NCI-H82 treated with DMSO at 0.1 percent for 48 hours (cell line): ENCODE data around the gene INTS2.
"Not testable (repeated sequence)": the region's sequence is repeated elsewhere in the genome, so short reads cannot be mapped to it uniquely, and the experiment has no call there.

Source experiments
- DNase-seq: peaks from one replicate; lab custom pipeline; 2025; ENCODE audit not compliant: unreplicated experiment; lab: John Stamatoyannopoulos, UW

INTS2 gene

GRCh38 chr17:61822326-61823285, 105.2 kb downstream of the INTS2 start:
- no peak for DNase-seq

DNA sequence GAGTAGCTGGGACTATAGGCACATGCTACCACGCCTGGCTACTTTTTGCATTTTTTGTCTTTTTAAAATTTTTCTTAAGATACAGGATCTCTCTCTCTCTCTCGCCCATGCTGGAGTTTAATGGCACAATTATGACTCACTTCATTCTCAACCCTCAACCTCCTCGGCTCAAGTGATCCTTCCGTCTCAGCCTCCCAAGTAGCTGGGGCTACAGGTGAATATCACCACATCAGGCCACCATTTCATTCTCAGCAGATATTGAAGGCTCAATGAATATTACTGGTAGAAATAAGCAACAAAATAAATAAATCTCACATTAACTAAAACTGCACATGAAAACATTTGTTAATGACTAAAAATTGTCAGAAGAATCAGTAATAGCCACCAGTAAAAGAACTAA, 106.1 kb downstream of the INTS2 start:
- DNase-seq = no peak

DNA sequence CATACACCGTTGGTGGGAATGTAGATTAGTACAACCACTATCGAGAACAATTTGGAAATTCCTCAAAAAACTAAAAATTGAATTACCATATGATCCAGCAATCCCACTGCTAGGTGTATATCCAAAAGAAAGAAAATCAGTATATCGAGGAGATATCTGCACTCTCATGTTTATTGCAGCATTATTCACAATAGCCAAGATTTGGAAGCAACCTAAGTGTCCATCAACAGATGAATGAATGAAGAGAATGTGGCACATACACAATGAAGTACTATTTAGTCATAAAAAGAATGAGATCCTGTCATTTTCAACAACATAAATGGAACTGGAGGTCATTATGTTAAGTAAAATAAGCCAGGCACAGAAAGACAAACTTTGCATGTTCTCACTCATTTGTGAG, 108.5 kb downstream of the INTS2 start:
- DNase-seq = not testable (repeated sequence)

DNA sequence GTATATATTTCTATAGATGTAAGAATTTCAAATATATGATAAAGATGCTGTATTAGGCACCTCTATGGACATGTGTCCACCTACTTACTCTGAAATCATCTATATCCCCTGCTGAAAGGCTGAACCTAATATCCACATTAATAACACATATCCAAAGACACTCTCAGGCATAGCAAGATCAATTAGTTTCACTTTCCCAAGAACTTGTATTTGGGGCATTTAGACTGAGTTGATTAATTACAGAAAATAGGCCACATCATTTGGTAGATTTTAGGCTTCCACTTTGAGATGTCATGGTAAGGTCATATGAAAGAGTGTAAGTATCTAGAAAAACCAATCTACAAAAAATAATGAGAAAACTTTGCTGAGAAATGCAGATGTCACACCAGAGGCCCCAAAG, 109.6 kb downstream of the INTS2 start:
- no peak for DNase-seq

DNA sequence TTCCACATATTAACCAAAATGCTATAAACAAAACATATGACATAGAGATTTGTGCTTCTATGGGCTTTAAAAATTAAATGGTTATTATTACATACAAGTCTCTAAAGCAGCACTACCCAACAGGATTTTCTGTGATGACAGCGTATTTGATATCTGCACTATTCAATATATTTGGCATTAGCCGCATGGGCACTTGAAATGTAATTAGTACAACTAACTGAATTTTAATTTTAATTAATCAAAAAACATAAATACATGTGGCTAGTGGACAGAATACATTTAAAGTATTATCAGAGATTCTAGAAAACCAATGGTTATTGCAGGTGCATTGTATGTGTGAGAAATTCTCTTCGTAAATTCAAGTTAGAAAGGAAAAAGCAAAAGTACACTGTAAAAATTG, 110.3 kb downstream of the INTS2 start:
- no peak for DNase-seq

DNA sequence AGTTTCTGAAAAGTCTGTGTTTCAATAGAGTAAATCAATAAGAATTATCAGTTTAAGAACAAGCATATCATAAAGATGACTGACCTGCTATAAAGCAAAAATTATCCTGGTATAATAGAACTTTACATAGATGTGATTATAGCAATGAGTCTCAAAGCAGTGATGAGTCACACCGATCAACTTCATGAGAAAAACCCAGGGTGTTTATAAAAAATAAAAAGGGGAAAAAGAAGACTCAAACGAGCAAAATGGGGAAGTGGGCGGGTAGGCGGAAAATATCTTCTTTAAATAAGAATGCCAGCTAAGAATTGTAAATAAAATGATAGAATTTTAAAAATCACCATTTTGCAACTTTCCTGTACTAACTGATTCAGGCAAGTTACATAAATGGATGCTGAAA, 111.2 kb downstream of the INTS2 start:
- DNase-seq = no peak

DNA sequence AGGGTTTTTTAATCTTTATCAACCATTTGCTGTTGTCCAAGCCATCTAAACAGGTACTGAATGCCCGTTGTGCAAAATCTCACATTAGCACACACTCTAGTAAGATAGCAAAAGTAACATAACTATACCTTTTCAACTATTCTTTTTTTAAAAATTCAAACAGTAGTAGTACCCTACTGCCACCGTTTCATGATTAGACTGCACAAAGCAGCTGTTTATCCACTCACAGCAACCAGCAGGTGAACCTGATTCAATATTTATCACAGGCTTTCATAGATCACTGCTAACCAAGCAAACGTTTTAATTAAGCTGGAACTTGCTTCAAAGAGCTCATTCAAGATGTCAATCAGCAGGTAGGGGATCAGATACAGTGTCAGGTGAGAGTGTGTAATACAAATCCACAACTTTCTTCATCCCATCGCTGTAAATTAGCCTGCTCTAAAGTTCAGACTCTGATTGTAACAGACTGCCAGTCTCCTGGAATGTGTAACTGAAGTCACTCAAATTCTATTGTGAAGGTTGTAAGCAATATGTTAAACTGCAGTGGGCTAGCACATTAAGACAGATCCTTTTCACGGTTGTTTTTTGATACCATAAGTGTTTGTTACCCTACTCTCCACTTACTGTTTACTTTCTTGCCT, 111.8 kb downstream of the INTS2 start:
- DNase-seq = no peak
